H54 (cell line): ENCODE results near the gene GGA3.
"Not testable (repeated sequence)": the region's sequence is repeated elsewhere in the genome, so short reads cannot be mapped to it uniquely, and the experiment has no call there.

ENCODE experiments used
- DNase-seq: peaks from one replicate; pipeline ENCODE4 v3.0.0; 2011; ENCODE audit warnings: low spot score, mixed read lengths; ENCODE audit not compliant: insufficient read length
- FAIRE-seq: peaks from 3 replicates; lab custom pipeline; 2011; peaks lifted over from hg19 to GRCh38; lab: Jason Lieb, UNC
- POLR2A ChIP-seq: IDR thresholded peaks from 2 replicates; pipeline ENCODE4 v1.6.1; 2011; ENCODE audit warnings: low read depth, mild to moderate bottlenecking, low read length

Gene GGA3

DNA sequence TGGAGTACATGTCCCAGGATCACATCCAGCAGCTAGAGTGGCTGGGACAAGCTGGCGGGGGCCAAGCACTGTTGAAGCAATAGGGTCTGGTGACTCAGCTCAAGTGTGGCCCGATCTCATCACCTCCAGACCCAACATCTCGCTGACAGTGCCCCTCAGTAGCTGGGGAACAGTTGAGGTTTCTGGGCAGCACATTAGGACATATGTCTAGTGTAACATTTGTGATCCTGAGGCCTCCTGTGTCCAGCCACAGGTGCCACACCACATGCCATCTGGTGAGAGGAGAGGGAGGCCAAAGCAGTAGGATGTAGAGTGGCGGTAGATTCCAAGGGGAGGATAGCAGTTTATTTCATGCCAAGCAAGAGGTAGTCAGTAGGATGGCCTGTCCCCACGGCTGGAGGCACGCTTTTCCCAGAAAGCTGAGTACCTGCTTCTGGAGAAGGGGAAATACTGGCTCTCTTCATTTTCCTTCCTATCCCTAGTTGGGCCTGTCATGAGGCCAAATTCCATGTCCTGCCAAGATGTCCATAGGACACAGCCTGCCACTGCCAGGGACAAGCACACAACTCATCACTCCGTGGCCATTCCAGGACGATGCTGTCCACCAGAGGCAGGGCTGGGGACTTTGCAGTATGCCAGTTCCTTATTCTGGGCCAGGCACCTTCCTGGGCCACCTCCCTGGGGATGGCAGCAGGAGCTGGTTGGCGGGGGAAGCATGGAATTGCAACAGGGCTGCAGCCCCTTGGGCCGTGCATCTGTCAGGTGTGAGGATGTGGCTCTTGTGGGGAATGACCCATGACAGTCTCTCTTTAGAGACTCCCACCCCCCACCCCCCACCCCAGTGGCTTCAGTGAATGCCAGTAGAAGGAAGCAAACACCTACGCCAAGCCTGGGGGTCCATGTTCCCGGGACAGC lies 24.0 kb downstream of the GGA3 start:
- FAIRE-seq (no peak), DNase-seq (no peak)
- TF ChIP-seq POLR2A, result no peak

DNA sequence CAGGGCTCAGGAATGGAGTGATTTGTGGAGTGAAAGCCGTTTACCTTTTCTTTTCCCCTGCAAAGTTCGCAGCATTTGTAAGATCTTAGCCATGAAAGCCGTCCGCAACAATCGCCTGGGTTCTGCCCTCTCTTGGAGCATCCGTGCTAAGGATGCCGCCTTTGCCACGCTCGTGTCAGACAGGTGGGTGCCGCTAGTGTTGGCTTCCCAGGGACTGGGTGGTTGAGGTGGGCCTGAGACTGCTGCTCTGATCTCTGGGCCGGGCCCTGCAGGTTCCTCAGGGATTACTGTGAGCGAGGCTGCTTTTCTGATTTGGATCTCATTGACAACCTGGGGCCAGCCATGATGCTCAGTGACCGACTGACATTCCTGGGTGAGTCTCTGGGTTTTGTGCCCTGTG lies 28.6 kb downstream of the GGA3 start:
- TF ChIP-seq POLR2A, result no peak
- FAIRE-seq (no peak), DNase-seq (no peak)

- DNase-seq (no peak), FAIRE-seq (no peak)
- no peak for TF ChIP-seq POLR2A
These were observed 29.5 kb downstream of the GGA3 start for GRCh38 chr17:75231741-75232464.

GRCh38 chr17:75231071-75231470 lies 30.3 kb downstream of the GGA3 start:
- TF ChIP-seq POLR2A, result no peak
- DNase-seq, result no peak
- no peak for FAIRE-seq

GRCh38 chr17:75228847-75229246 lies 32.6 kb downstream of the GGA3 start:
- TF ChIP-seq POLR2A, result no peak
- no peak for DNase-seq
- FAIRE-seq, result no peak

DNA sequence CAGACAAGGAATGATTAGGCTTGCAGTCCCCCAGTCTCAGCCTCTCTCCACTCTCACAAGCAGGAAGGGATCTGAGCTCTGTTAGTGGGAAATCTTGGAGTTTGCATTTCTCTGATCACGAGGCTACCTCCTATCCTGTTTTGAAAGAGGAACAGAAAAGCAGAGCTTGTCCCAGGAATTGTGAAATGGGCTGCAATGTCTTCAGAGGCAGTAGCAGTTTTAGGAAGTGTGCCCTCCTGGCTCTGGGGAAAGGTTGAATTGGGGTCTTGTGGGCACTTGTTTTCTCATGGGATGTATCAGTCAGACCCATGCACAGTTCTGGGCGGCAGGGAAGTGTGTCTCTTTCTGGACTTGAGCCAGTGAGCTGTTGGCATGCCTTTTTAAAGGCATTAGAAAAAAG lies 33.1 kb downstream of the GGA3 start:
- DNase-seq, result no peak
- no peak for FAIRE-seq
- TF ChIP-seq POLR2A, result no peak

DNA sequence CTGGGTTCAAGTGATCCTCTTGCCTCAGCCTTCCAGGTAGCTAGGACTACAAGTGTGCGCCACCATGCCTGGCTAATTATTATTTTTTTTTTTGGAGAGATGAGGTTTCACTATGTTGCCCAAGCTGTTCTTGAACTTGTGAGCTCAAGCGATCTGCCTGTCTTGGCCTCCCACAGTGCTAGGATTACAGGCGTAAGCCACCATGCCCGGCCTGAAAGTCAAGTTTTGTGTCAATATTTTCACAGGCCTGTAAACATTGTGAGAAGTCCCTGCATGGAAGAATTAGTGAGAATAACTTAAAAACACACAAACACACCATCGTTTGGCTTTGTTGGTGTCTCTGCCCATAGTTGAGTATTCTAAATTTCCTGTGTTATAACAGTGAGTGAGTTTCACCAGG lies 33.7 kb downstream of the GGA3 start:
- no peak for TF ChIP-seq POLR2A
- DNase-seq (no peak), FAIRE-seq (no peak)

DNA sequence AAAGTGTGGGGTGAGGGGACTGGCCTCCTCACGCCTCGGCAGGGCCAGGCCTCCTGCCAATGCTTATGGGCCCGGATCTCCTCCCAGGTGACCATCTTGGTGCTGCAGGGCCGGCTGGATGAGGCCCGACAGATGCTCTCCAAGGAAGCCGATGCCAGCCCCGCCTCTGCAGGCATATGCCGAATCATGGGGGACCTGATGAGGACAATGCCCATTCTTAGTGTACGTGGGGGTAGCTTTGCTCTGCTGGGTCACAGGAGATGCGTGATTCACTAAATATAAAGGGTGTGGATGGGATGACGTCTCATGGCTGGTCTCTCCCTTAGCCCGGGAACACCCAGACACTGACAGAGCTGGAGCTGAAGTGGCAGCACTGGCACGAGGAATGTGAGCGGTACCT lies 36.4 kb downstream of the GGA3 start:
- DNase-seq (no peak), FAIRE-seq (no peak)
- TF ChIP-seq POLR2A, result no peak

DNA sequence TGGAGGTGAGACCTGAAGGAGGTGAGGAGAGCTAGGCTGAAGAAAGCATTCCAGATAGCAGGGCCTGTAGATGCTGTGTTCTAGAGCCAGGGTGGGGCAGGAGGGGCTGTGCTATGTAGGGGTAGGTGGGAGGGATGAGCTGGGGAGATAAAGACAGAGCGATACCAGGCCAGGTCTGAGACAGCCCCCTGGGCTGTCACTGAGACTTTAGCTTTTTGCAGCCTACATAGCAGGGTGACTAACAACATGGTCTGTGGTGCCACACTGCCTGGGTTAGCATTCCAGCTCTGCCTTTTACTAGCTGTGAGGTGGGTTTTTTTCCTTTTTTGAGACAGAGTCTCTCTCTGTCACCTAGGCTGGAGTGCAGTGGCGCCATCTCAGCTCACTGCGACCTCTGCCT lies 41.6 kb downstream of the GGA3 start:
- no peak for FAIRE-seq
- no peak for TF ChIP-seq POLR2A
- DNase-seq, result no peak

- no peak for FAIRE-seq
- TF ChIP-seq POLR2A, result no peak
These were observed 43.3 kb downstream of the GGA3 start for GRCh38 chr17:75218131-75218530.

DNA sequence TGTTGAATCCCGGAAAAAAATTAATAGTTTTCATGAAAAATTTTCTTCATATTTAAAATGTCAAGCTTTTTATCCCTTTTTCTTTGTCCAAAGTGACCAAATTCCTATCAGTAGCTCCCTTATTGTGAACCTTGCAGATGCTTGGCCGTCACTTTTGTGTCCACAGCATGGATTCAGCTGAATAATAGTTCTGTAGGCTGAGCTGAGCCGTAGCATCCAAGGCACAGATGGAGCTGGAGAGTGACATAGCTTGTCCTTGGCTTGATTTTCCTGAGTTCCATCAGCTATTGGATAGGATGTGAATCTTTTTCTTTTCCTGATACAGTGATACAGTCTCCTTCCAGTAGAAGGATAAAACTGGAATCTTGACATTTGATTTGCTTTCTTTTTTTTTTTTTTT lies 52.3 kb downstream of the GGA3 start:
- DNase-seq, result no peak
- no peak for TF ChIP-seq POLR2A
- FAIRE-seq, result no peak

More at GRCh38 chr17:75218131-75218530, 43.3 kb downstream of the GGA3 start:
- no peak for DNase-seq

- FAIRE-seq, result no peak
- no peak for DNase-seq
- TF ChIP-seq POLR2A, result no peak
These were observed 53.2 kb downstream of the GGA3 start for GRCh38 chr17:75208161-75208560.

- FAIRE-seq, result no peak
- TF ChIP-seq POLR2A, result no peak
- no peak for DNase-seq
These were observed 53.6 kb downstream of the GGA3 start for GRCh38 chr17:75207760-75208159.

GRCh38 chr17:75207050-75207407 lies 54.4 kb downstream of the GGA3 start:
- not testable (repeated sequence) for FAIRE-seq

GRCh38 chr17:75205793-75206163 lies 55.6 kb downstream of the GGA3 start:
- no peak for FAIRE-seq
- no peak for DNase-seq
- TF ChIP-seq POLR2A, result no peak

More at GRCh38 chr17:75207050-75207407, 54.4 kb downstream of the GGA3 start:
- not testable (repeated sequence) for DNase-seq
